Muscle layer of colon (tissue), 2 donors: ENCODE results near the gene FZR1.

Source experiments
- H3K27ac ChIP-seq: one replicate; pipeline ENCODE4 v1.7.0; 2013; ENCODE audit warnings: low read depth, mild to moderate bottlenecking, low read length, moderate library complexity
- H3K27me3 ChIP-seq, 2 donors: one replicate each; pipeline ENCODE4 v1.7.0; 2013; ENCODE audit warnings: low read length in 2 of 2, mild to moderate bottlenecking in 2 of 2; ENCODE audit not compliant: insufficient read depth in 2 of 2, control insufficient read depth in 1 of 2
- H3K36me3 ChIP-seq: one replicate; pipeline ENCODE4 v1.7.0; 2013; ENCODE audit warnings: mild to moderate bottlenecking, low read length; ENCODE audit not compliant: insufficient read depth
- H3K4me1 ChIP-seq: one replicate; pipeline ENCODE4 v1.7.0; 2013; ENCODE audit warnings: mild to moderate bottlenecking, low read length; ENCODE audit not compliant: insufficient read depth
- H3K4me3 ChIP-seq, 2 donors: one replicate each; pipeline ENCODE4 v1.7.0; 2013; ENCODE audit warnings: low read length in 2 of 2, low read depth in 1 of 2, mild to moderate bottlenecking in 1 of 2, moderate library complexity in 1 of 2
- H3K9ac ChIP-seq: one replicate; pipeline ENCODE4 v1.7.0; 2013; ENCODE audit warnings: low read length
- H3K9me3 ChIP-seq: one replicate; pipeline ENCODE4 v1.7.0; 2013; ENCODE audit warnings: mild to moderate bottlenecking, low read length
- donor health status: abdominal sarcoma.
- donor health status: Adenocarcinoma of cecum.

FZR1 gene

GRCh38 chr19:3465552-3465951, 40.6 kb upstream of the FZR1 start:
- Histone ChIP-seq H3K36me3 (peaks cover 6% of the 10 kb centered on the region), H3K4me1 (peaks cover 20% of the 10 kb centered on the region), H3K9me3 (no peaks in the 10 kb centered on the region), H3K27me3 (no peaks in the 10 kb centered on the region), H3K27ac (peak overlapping the region; percentile 74), H3K4me3 (no peak overlapping the region), H3K9ac (no peak overlapping the region)

DNA sequence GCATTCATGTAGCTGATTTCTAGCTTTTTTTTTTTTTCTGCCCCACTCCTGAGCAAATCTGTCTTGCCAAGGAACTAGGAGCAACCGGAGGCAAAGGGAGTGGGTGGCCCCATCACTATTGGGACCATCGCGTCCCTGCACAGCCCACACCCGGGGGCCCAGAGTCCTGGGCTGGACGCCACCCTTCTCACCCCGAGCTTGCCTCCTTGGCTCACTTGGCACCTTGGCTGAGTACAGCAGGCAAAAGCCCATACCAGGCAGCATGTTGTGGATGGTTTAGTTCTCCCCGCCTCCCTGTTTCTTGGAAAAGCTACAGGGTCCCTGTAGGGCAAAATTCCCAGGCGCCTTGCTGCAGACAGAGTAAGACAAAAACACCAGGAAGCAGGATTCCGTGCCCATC, 39.5 kb upstream of the FZR1 start:
- no peak overlapping the region for H3K4me3 ChIP-seq
- no peaks in the 10 kb centered on the region for H3K9me3 ChIP-seq
- H3K36me3 ChIP-seq = peaks cover 6% of the 10 kb centered on the region
- H3K9ac ChIP-seq = peak overlapping the region; percentile 14
- H3K27ac ChIP-seq = peak overlapping the region; percentile 74
- no peaks in the 10 kb centered on the region for H3K27me3 ChIP-seq
- H3K4me1 ChIP-seq = peaks cover 20% of the 10 kb centered on the region

DNA sequence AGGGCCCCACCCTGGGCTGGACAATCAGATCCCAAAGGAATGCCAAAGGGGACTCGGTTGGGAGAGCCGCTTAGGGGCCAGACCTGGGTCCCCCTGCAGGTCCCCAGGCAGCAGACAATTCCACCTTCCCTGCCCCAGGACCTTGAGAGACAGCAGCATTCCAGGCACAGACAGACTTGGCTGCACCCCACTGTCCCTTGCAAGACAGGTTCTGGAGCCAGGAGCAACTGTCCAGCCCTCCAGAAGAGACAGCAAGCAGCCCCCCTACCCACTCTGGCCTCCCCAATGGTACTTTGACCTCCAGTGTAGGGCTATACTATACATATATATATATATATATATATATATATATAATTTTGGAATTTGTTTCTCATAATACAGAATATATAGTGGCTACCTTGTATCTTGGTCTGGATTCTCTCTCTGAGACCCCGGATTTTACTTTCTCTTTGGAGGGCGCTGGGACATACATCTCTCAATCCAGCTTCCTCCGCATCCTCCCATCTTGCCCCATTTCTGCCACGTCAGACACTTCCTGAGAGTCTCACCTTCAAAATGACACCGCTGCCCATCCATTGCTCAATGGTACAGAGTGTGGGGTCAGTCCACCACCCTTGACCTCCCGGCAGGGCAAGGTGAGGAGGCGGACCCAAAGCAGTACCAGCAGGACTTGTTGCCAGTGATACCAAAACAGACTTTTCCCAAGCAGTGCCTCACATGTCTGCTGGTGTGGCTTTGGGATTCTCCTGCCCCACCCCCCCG, 38.5 kb upstream of the FZR1 start:
- Histone ChIP-seq H3K27ac (peak overlapping the region; percentile 42), H3K4me1 (peaks cover 29% of the 10 kb centered on the region)

GRCh38 chr19:3468211-3468610, 37.9 kb upstream of the FZR1 start:
- H3K4me3 ChIP-seq = no peak overlapping the region
- H3K36me3 ChIP-seq = no peaks in the 10 kb centered on the region
- H3K9ac ChIP-seq = no peak overlapping the region
- H3K9me3 ChIP-seq = no peaks in the 10 kb centered on the region
- H3K4me1 ChIP-seq = peaks cover 29% of the 10 kb centered on the region
- H3K27ac ChIP-seq = no peak overlapping the region
- no peaks in the 10 kb centered on the region for H3K27me3 ChIP-seq

More for the DNA sequence above, 38.5 kb upstream of the FZR1 start:
- Histone ChIP-seq H3K4me3 (no peak overlapping the region), H3K9me3 (no peaks in the 10 kb centered on the region), H3K36me3 (peaks cover 3% of the 10 kb centered on the region), H3K9ac (no peak overlapping the region), H3K27me3 (no peaks in the 10 kb centered on the region)

DNA sequence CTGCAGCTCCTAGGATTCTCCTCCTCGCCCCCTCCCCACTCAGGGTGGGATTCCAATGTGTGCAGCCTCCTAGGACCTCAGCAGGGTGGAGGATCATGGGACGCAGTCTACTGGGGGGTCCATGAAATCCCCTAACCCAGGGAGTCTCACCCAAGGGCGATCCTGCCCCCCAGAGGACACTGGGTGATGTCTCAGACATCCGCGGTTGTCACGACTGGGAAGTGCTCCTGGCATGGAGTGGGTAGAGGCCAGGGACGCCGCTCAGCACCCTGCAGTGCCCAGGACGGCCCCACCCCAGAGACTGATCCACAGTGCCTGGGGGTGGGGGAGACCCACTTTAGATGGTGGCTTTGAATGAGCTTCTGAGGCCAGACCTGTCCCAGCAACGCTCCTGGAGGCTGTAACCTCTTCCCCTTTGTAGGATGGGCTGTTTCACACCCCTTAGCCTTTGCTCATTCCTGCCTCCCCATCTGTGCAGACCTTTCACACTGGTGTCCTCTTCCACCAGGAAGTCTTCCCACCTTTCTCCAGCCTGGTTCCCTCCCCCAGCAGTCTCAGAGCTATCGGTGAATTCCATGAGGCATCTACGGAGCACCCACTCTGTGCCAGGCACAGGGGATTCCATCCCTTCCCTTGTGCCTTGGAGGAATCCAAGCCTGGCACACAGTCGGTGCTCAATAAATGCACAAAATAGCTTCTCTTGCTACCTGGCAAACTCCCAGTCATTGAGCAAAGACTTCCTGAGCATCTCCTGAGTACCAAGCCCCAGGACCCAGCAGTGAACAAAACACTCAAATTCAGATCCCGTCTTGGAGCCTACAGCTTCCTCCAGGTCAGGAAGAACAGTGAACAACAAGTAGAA, 36.2 kb upstream of the FZR1 start:
- H3K9ac ChIP-seq = no peak overlapping the region
- H3K4me3 ChIP-seq = no peak overlapping the region
- H3K4me1 ChIP-seq = peaks cover 29% of the 10 kb centered on the region
- H3K36me3 ChIP-seq = no peaks in the 10 kb centered on the region
- no peak overlapping the region for H3K27ac ChIP-seq
- no peaks in the 10 kb centered on the region for H3K27me3 ChIP-seq
- no peaks in the 10 kb centered on the region for H3K9me3 ChIP-seq

DNA sequence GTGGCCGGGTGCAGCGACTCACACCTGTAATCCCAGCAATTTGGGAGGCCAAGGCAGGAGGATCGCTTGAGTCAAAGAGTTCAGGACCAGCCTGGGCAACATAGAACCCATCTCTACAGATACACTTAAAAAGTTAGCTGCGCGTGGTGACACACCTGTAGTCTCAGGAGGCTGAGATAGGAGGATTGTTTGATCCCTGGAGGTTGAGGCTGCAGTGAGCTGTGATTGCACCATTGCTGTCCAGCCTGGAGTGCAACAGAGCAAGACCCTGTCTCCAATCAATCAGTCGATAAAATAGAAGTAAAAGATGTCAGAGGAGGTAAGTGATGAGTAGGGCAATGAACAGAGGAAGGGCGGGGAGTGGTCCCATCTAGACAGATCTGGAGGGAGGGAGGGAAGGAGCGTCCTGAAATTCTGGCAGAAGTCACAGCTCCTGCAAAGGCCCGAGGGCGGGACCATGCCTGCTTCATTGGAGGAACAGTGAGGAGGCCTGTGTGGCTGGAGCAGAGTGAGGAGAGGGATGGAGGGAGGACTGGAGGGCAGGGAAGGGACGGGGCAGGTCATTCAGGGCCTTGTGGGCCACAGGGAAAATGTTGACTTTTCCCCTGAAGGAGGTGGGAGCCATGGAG, 35.5 kb upstream of the FZR1 start:
- H3K36me3 ChIP-seq = no peaks in the 10 kb centered on the region
- peaks cover 25% of the 10 kb centered on the region for H3K4me1 ChIP-seq
- no peak overlapping the region for H3K9ac ChIP-seq
- no peaks in the 10 kb centered on the region for H3K9me3 ChIP-seq
- no peak overlapping the region for H3K4me3 ChIP-seq
- H3K27ac ChIP-seq = no peak overlapping the region
- peaks cover 0 to 2% of the 10 kb centered on the region in 2 donors for H3K27me3 ChIP-seq

DNA sequence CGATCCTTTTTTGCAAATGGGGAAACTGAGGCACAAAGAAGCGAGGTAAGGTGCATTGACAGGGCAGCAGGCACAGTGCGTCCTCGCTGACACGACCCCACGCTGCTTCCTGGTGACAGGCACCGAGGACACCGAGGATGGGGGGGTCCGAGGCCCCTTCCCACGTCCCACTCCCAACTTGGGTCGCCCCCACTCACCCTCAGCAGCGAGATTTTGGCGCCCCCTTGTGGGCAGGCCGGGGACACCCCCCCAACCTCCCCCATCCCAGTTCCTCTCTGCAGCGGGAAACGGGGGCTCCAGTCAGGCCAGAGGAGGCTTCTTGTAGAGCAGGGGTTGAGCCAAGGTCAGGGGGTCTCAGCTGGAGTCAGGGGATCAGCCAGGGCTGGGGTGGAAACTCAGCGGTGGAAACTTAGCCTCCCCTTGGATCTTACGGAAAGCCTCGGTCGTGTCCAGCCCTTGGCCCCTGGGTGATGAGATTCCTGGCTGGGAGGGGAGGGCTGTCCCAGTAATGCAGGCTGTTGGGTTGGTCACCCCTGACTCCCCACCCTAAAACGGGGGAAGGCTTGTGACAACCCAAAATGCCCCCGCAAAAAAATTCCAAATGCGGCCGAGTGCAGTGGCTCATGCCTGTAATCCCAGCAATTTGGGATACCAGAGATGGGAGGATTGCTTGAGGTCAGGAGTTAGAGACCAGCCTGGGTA, 34.0 kb upstream of the FZR1 start:
- H3K9ac ChIP-seq = no peak overlapping the region
- H3K4me1 ChIP-seq = peaks cover 13% of the 10 kb centered on the region
- H3K36me3 ChIP-seq = no peaks in the 10 kb centered on the region
- H3K9me3 ChIP-seq = no peaks in the 10 kb centered on the region
- H3K27ac ChIP-seq = no peak overlapping the region
- H3K4me3 ChIP-seq = no peak overlapping the region
- H3K27me3 ChIP-seq = peaks cover 0 to 7% of the 10 kb centered on the region in 2 donors

- Histone ChIP-seq H3K9me3 (no peaks in the 10 kb centered on the region), H3K27me3 (peaks cover 4 to 11% of the 10 kb centered on the region in 2 donors), H3K27ac (no peak overlapping the region), H3K36me3 (no peaks in the 10 kb centered on the region), H3K4me1 (peaks cover 9% of the 10 kb centered on the region), H3K9ac (no peak overlapping the region), H3K4me3 (no peak overlapping the region)
These were observed 32.1 kb upstream of the FZR1 start for GRCh38 chr19:3474010-3474409.

- peaks cover 9 to 17% of the 10 kb centered on the region in 2 donors for H3K27me3 ChIP-seq
- H3K4me3 ChIP-seq = no peak overlapping the region
- H3K9me3 ChIP-seq = no peaks in the 10 kb centered on the region
- peaks cover 9% of the 10 kb centered on the region for H3K4me1 ChIP-seq
- H3K36me3 ChIP-seq = no peaks in the 10 kb centered on the region
- no peak overlapping the region for H3K9ac ChIP-seq
- no peak overlapping the region for H3K27ac ChIP-seq
These were observed 31.5 kb upstream of the FZR1 start for GRCh38 chr19:3474614-3475013.

DNA sequence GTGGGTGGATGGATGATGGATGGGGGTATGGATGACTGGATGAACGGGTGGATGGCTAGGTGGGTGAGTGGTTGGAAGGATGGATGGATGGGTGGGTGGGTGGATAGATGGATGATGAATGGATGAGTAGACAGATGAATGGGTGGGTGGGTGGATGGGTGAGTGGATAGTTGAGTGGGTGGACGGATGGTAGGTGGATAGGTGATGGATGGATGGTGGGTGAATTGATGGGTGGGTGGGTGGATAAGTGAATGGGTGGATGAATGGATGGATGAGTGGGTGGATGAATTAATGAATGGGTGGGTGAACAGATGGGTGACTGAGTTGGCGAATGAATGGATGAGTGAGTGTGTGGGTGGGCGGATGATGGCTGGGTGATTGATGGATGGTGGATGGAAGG, 30.7 kb upstream of the FZR1 start:
- no peak overlapping the region for H3K27ac ChIP-seq
- no peak overlapping the region for H3K4me3 ChIP-seq
- H3K9me3 ChIP-seq = no peaks in the 10 kb centered on the region
- H3K36me3 ChIP-seq = no peaks in the 10 kb centered on the region
- H3K27me3 ChIP-seq = peaks cover 11 to 26% of the 10 kb centered on the region in 2 donors
- peaks cover 9% of the 10 kb centered on the region for H3K4me1 ChIP-seq
- H3K9ac ChIP-seq = no peak overlapping the region

DNA sequence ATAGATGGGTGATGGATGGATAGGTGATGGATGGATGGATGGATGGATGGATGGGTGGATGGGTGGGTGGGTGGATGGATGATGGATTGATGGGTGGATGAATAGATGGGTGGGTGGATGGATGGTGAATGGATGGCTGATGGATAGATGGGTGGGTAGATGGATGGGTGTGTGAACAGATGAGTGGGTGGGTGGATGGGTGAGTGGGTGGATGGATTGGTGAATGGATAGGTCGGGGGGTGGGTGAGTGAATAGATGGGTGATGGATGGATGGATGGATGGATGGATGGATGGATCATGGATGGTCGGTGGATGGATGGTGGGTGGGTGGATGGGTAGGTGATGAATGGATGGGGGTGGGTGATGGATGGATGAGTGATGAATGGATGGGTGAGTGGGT, 29.3 kb upstream of the FZR1 start:
- Histone ChIP-seq H3K4me3 (no peak overlapping the region), H3K27ac (no peak overlapping the region)

More for the DNA sequence above, 29.3 kb upstream of the FZR1 start:
- Histone ChIP-seq H3K4me1 (peaks cover 8% of the 10 kb centered on the region), H3K9me3 (no peaks in the 10 kb centered on the region), H3K27me3 (peaks cover 19 to 38% of the 10 kb centered on the region in 2 donors), H3K9ac (no peak overlapping the region), H3K36me3 (no peaks in the 10 kb centered on the region)
